HCT116 (cell line): ENCODE data around the gene GRHPR.

Source experiments
- CTCF ChIP-seq, 3 experiments: fragments of 200-600 bp in 1 of 3; sonication (generic) in 1 of 3; IDR thresholded peaks in 2 of 3; conservative IDR thresholded peaks in 1 of 3; 2 replicates each; pipeline ENCODE4 v1.5.1; 2012 to 2017; ENCODE audit warnings: low read depth in 2 of 3, low read length in 2 of 3, antibody characterized with exemption in 1 of 3, borderline replicate concordance in 1 of 3, control low read depth in 1 of 3, mild to moderate bottlenecking in 1 of 3, mixed read lengths in 1 of 3, mixed run types in 1 of 3, moderate library complexity in 1 of 3; ENCODE audit not compliant: insufficient read depth in 1 of 3
- EZH2 ChIP-seq: fragments of 200-600 bp; sonication (generic); IDR thresholded peaks from 2 replicates; pipeline ENCODE4 v1.6.1; 2017; ENCODE audit warnings: antibody characterized with exemption, mixed run types
- POLR2A ChIP-seq: IDR thresholded peaks from 2 replicates; pipeline ENCODE4 v1.7.0; 2011; ENCODE audit warnings: borderline replicate concordance; ENCODE audit not compliant: insufficient read depth, insufficient read length; ENCODE audit errors: extremely low read depth
- POLR2AphosphoS5 ChIP-seq: IDR thresholded peaks from 2 replicates; pipeline ENCODE4 v1.6.1; 2011; ENCODE audit warnings: mild to moderate bottlenecking, low read depth, low read length, moderate library complexity

GRCh38 chr9:37442556-37442955 lies 20.1 kb downstream of the GRHPR start:
- no peak for TF ChIP-seq POLR2A
- no peak for TF ChIP-seq CTCF (IDR thresholded peaks at IDR 0.05 in 2 of 3, conservative IDR thresholded peaks at IDR 0.05 in 1 of 3; ENCODE audit: borderline replicate concordance in 1 of 3, insufficient read depth in 1 of 3, low read depth in 2 of 3, low read length in 2 of 3)
- no peak for TF ChIP-seq EZH2
- no peak for TF ChIP-seq POLR2AphosphoS5
